ENCODE data around the gene DIAPH3. TPM values are rescaled to one million over a fixed set of nuclear protein-coding genes. Genes with fewer than 3 reads are reported as not detected.

Gene DIAPH3
- total RNA-seq, 1 experiment from 2014 or later = 33.9 TPM

DNA sequence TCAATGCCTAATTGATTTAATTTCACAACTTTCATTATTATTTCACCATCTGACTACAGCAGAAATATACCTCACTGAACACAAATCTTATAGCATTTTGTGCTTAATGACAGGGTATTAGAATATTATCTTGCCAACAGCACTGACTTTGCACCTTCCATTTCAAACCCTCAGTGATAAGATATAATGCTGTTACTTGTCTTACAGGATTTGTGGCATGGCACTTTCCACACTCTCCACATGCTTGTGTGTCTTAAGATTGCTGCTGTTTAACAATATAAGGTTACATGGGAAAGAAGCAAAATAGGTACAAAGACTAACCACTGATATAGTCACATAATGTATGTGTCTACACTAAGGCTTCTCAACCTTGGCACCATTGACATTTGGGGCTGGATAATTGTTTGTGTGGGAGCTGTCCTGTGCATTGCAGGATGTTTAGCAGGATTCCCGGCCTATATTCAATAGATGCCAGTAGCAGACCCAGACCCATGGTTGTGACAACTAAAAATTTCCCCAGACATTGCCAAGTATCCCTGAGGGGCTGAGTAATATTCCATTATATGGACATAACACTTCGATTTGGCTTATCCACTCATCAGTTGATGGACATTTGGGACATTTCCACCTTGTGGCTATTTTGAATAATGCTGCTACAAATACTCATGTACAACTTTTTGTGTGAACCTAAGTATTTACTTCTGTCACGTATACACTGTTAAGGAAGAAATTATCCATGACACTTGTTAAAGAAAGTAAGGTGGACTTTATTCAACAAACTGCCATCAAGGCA is 5.7 kb upstream of the DIAPH3 start:
- DNase-seq (ENCODE audit: low read depth in 1 of 2, low spot score in 2 of 2) = no peak
- no peak overlapping the region for H3K4me3 ChIP-seq
- no peaks in the 10 kb centered on the region for H3K9me3 ChIP-seq (replicated peaks)
- H3K4me1 ChIP-seq (replicated peaks) = peaks cover 12% of the 10 kb centered on the region
- H3K27ac ChIP-seq = no peak overlapping the region
- H3K36me3 ChIP-seq = no peaks in the 10 kb centered on the region
- H3K27me3 ChIP-seq (replicated peaks) = no peaks in the 10 kb centered on the region

DNA sequence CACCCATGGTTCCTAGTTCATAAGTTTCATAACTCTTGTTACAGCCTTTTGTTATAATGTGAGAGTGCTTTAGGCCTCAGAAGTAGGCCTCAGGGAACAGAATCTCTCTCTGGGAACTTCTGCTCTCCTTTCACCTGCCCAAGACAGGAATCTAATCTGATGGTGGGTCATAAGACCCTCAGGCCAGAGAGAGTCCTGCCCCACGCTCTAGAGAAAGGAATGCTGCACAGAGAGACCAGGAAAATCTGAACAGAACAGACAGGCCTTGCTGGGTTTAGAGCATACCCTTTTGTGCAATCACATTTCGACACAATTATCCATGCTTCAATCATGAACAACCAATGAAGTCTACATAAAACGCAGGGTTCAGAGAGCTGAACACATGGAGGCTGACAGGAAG is 3.4 kb upstream of the DIAPH3 start:
- Histone ChIP-seq H3K4me1 (replicated peaks) (peaks cover 13% of the 10 kb centered on the region), H3K4me3 (no peak overlapping the region), H3K9me3 (replicated peaks) (no peaks in the 10 kb centered on the region), H3K27me3 (replicated peaks) (no peaks in the 10 kb centered on the region), H3K27ac (no peak overlapping the region), H3K36me3 (peaks cover 5% of the 10 kb centered on the region)
- DNase-seq (ENCODE audit: low read depth in 1 of 2, low spot score in 2 of 2) = no peak

GRCh38 chr13:60165391-60166099 is 1.8 kb upstream of the DIAPH3 start:
- no peaks in the 10 kb centered on the region for H3K27me3 ChIP-seq (replicated peaks)
- H3K4me3 ChIP-seq = no peak overlapping the region
- H3K36me3 ChIP-seq = peaks cover 21% of the 10 kb centered on the region
- H3K4me1 ChIP-seq (replicated peaks) = peaks cover 23% of the 10 kb centered on the region
- DNase-seq (ENCODE audit: low read depth in 1 of 2, low spot score in 2 of 2) = no peak
- no peak overlapping the region for H3K27ac ChIP-seq
- H3K9me3 ChIP-seq (replicated peaks) = no peaks in the 10 kb centered on the region

GRCh38 chr13:60164234-60164889 is 634 bp upstream of the DIAPH3 start:
- DNase-seq (ENCODE audit: low read depth in 1 of 2, low spot score in 2 of 2) = no peak

GRCh38 chr13:60162096-60162495 is 1.6 kb downstream of the DIAPH3 start:
- Histone ChIP-seq H3K4me1 (replicated peaks) (peaks cover 23% of the 10 kb centered on the region), H3K9me3 (replicated peaks) (no peaks in the 10 kb centered on the region), H3K27me3 (replicated peaks) (no peaks in the 10 kb centered on the region), H3K27ac (peak overlapping the region; percentile 99), H3K36me3 (peaks cover 40% of the 10 kb centered on the region), H3K4me3 (peak overlapping the region; percentile 81)
- no peak for DNase-seq (ENCODE audit: low read depth in 1 of 2, low spot score in 2 of 2)

More at GRCh38 chr13:60164234-60164889, 634 bp upstream of the DIAPH3 start:
- H3K4me1 ChIP-seq (replicated peaks) = peaks cover 23% of the 10 kb centered on the region
- peak overlapping the region; percentile 99 for H3K27ac ChIP-seq
- peaks cover 25% of the 10 kb centered on the region for H3K36me3 ChIP-seq
- H3K4me3 ChIP-seq = peak overlapping the region; percentile 81
- H3K27me3 ChIP-seq (replicated peaks) = no peaks in the 10 kb centered on the region
- no peaks in the 10 kb centered on the region for H3K9me3 ChIP-seq (replicated peaks)

DNA sequence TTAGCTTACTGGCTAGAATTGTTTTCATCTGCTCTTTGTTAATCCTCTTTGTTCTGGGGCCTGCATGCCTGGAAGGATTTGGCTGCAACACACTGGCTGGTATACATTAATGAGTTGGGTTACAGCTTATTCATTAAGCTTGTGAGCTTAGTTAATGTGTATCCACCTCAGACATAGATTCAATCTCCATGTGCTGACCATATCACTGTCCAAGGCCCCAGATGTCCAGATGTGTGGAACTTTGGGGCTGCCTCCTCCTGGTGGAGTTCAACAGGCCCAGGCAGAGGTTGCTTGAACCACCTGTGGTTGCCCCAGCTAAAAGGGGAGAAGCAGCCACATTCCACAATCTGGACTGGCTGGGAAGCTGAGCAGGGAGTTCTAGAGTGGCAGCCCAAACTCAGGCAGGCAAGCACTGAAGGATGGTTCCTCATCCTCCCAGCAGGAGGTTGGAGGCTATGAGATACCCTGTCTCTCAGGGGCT is 5.4 kb downstream of the DIAPH3 start:
- H3K27ac ChIP-seq = no peak overlapping the region
- DNase-seq (ENCODE audit: low read depth in 1 of 2, low spot score in 2 of 2) = no peak
- no peak overlapping the region for H3K4me3 ChIP-seq
- H3K4me1 ChIP-seq (replicated peaks) = peaks cover 20% of the 10 kb centered on the region
- peaks cover 59% of the 10 kb centered on the region for H3K36me3 ChIP-seq
- H3K27me3 ChIP-seq (replicated peaks) = no peaks in the 10 kb centered on the region
- H3K9me3 ChIP-seq (replicated peaks) = no peaks in the 10 kb centered on the region

DNA sequence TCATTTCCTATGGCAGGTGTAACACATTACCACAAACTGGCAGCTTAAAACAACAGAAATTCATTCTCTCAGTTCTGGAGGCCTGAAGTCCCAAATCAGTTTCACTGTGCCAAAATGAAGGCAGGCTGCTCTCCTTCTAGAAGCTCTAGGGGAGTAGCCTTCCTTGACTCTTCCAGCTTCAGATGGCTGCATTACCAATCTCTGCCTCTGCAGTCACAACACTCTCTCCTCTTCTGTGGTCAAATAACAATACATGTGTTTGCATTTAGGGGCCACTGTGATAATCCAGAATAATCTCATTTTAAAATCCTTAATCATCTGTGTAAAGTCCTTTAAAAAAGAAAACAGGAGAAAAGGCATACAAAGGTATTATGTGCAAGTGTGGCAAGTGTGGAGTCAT is 7.8 kb downstream of the DIAPH3 start:
- H3K27me3 ChIP-seq (replicated peaks) = no peaks in the 10 kb centered on the region
- no peak overlapping the region for H3K4me3 ChIP-seq
- DNase-seq (ENCODE audit: low read depth in 1 of 2, low spot score in 2 of 2) = no peak
- H3K27ac ChIP-seq = no peak overlapping the region
- peaks cover 11% of the 10 kb centered on the region for H3K4me1 ChIP-seq (replicated peaks)
- H3K9me3 ChIP-seq (replicated peaks) = no peaks in the 10 kb centered on the region
- peaks cover 46% of the 10 kb centered on the region for H3K36me3 ChIP-seq

DNA sequence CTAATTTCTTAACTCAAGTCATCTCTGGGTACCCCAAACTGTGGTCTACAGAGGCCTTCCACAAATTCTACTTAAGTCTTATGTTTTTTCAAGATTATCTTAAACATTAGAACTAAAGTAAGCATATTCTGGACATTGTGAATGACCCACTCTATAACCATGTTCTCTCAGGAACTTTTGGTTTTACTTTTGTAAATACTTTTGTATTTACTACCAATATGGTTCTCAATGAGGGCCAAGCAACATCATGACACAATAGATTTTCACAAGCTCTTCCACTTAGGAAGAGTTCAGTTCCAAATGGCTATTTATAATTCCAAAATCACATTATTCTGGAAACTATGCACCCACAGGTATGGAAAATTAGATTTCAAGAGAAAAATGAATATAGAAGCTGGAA is 10.8 kb downstream of the DIAPH3 start:
- Histone ChIP-seq H3K9me3 (replicated peaks) (no peaks in the 10 kb centered on the region), H3K4me1 (replicated peaks) (peaks cover 32% of the 10 kb centered on the region), H3K4me3 (no peak overlapping the region), H3K27ac (no peak overlapping the region), H3K36me3 (peaks cover 33% of the 10 kb centered on the region), H3K27me3 (replicated peaks) (no peaks in the 10 kb centered on the region)
- no peak for DNase-seq (ENCODE audit: low read depth in 1 of 2, low spot score in 2 of 2)

GRCh38 chr13:60152114-60152513 is 11.6 kb downstream of the DIAPH3 start:
- peaks cover 25% of the 10 kb centered on the region for H3K36me3 ChIP-seq
- no peaks in the 10 kb centered on the region for H3K27me3 ChIP-seq (replicated peaks)
- H3K4me1 ChIP-seq (replicated peaks) = peaks cover 32% of the 10 kb centered on the region
- H3K4me3 ChIP-seq = no peak overlapping the region
- H3K27ac ChIP-seq = no peak overlapping the region
- no peaks in the 10 kb centered on the region for H3K9me3 ChIP-seq (replicated peaks)
- DNase-seq (ENCODE audit: low read depth in 1 of 2, low spot score in 2 of 2) = no peak

DNA sequence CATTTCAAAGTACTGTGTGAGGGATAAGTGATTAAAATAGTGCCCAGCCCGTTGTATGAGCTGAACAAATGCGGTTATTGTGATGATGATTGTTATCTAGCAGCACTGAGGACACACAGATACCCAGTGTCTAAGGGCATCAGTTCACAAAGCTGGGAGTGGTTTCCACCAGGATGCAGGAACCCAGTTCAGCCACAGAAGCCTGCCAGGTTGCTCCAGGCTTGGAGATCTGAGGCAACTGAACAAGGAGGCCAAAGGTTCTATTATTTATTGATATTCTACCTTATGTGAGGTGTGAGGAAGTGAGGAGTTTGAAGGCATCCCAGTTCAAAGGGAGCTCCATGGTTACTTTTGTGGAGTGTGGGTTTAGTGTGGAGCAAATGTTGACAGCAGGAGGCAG is 13.2 kb downstream of the DIAPH3 start:
- Histone ChIP-seq H3K4me1 (replicated peaks) (peaks cover 32% of the 10 kb centered on the region), H3K27me3 (replicated peaks) (no peaks in the 10 kb centered on the region), H3K9me3 (replicated peaks) (no peaks in the 10 kb centered on the region), H3K4me3 (no peak overlapping the region), H3K36me3 (peaks cover 19% of the 10 kb centered on the region), H3K27ac (no peak overlapping the region)
- no peak for DNase-seq (ENCODE audit: low read depth in 1 of 2, low spot score in 2 of 2)

- Histone ChIP-seq H3K27me3 (replicated peaks) (no peaks in the 10 kb centered on the region), H3K4me3 (no peak overlapping the region), H3K36me3 (peaks cover 9% of the 10 kb centered on the region), H3K27ac (no peak overlapping the region), H3K9me3 (replicated peaks) (no peaks in the 10 kb centered on the region), H3K4me1 (replicated peaks) (peaks cover 39% of the 10 kb centered on the region)
- no peak for DNase-seq (ENCODE audit: low read depth in 1 of 2, low spot score in 2 of 2)
These were observed 14.8 kb downstream of the DIAPH3 start for GRCh38 chr13:60148918-60149317.

DNA sequence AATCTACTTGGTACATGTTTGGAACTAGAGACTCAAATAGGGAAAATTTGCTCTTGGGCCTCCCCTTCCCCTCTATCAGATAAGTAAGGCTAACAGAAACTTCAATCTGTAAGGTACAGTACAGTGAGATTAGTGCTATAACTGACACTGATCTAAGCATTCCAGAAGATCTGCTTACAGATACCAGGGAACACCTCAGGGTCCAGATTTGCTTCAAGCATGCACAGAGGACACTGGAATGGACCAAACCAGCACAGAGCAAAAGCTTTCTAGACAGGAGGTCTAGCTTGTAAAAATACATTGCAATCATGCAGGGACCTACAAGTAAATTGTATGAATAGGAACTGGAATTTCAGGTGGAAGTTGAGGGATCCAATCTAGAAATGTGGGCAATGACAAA is 16.4 kb downstream of the DIAPH3 start:
- no peak for DNase-seq (ENCODE audit: low read depth in 1 of 2, low spot score in 2 of 2)
- Histone ChIP-seq H3K36me3 (peaks cover 9% of the 10 kb centered on the region), H3K27me3 (replicated peaks) (no peaks in the 10 kb centered on the region), H3K27ac (no peak overlapping the region), H3K4me1 (replicated peaks) (peaks cover 42% of the 10 kb centered on the region), H3K9me3 (replicated peaks) (no peaks in the 10 kb centered on the region), H3K4me3 (no peak overlapping the region)

GRCh38 chr13:60146471-60146870 is 17.3 kb downstream of the DIAPH3 start:
- DNase-seq (ENCODE audit: low read depth in 1 of 2, low spot score in 2 of 2) = no peak
- H3K4me1 ChIP-seq (replicated peaks) = peaks cover 42% of the 10 kb centered on the region
- no peaks in the 10 kb centered on the region for H3K9me3 ChIP-seq (replicated peaks)
- no peaks in the 10 kb centered on the region for H3K27me3 ChIP-seq (replicated peaks)
- peaks cover 9% of the 10 kb centered on the region for H3K36me3 ChIP-seq
- H3K27ac ChIP-seq = no peak overlapping the region
- no peak overlapping the region for H3K4me3 ChIP-seq

GRCh38 chr13:60143775-60144174 is 20.0 kb downstream of the DIAPH3 start:
- no peak for DNase-seq (ENCODE audit: low read depth in 1 of 2, low spot score in 2 of 2)
- no peaks in the 10 kb centered on the region for H3K9me3 ChIP-seq (replicated peaks)
- H3K4me1 ChIP-seq (replicated peaks) = peaks cover 34% of the 10 kb centered on the region
- no peak overlapping the region for H3K4me3 ChIP-seq
- H3K36me3 ChIP-seq = peaks cover 6% of the 10 kb centered on the region
- H3K27me3 ChIP-seq (replicated peaks) = no peaks in the 10 kb centered on the region
- no peak overlapping the region for H3K27ac ChIP-seq

Measured in SJSA1 (cell line).